Stimulated activated CD8-positive, alpha-beta memory T cell treated with anti-CD3 and anti-CD28 coated beads, Interleukin-12 subunit alpha, Interleukin-12 subunit beta, amount 100 ng/mL, for 24 hours (primary cell): Measurements from ENCODE around the gene NCAPG2.
A peak's percentile ranks its signal among the peaks of the same experiment; 100 is the strongest.
"Not testable (repeated sequence)": the region's sequence is repeated elsewhere in the genome, so short reads cannot be mapped to it uniquely, and the experiment has no call there.

Source experiments
- DNase-seq: peaks from one replicate; pipeline ENCODE4 v3.0.0-alpha.2; 2020; ENCODE audit errors: extremely low read depth

The NCAPG2 gene

GRCh38 chr7:158666966-158667678 is 37.5 kb downstream of the NCAPG2 start:
- DNase-seq = not testable (repeated sequence)

DNA sequence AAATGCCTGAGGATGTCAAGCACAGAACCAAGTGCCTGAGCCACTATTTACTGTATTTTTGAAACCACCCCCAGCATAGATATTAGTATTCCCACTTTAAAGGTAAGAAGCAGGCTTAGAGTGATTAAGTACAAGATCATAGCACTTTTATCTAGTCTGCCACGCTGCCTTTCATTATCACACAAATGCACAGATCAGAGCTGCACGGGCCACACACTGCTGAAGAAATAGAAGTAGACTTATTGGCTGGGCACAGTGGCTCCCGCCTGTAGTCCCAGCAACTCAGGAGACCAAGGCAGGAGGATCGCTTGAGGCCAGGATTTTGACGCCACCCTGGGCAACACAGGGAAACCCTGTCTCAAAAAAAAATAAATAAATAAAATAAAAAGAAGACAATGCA is 38.2 kb downstream of the NCAPG2 start:
- DNase-seq = no peak

DNA sequence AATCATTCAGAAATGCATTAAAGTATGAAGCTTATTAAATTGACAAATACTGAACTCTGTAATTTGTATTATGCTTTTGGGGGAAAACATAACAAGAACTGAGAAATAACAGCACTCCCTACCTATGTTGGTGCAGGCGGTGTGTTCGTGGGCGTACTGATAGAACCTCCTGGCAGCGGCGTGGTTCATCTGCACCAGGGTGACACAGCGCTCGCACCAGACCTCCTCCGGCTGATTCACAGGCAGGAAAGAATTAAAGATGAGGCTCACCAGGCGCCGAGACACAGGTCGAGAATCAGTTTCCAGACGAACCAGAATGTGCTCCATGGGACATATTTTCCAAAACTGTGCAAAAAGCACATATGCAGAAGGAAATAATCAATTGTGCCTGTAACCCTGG is 40.2 kb downstream of the NCAPG2 start:
- no peak for DNase-seq

DNA sequence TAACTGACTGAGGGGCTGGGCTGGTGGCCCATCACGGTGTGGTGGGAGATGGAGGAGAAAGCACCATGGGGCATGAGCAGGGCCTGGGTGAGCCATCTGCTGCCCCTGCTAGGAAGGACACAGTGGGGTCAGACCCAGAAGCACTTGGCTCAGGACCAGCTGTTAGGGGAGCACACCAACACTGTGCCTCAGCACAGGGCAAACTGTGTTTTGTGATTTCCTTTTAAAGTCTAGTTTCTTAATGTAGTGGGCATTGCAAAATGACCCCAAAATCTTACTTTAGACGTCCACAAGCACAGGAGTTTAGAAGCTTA is 41.2 kb downstream of the NCAPG2 start:
- DNase-seq = no peak

DNA sequence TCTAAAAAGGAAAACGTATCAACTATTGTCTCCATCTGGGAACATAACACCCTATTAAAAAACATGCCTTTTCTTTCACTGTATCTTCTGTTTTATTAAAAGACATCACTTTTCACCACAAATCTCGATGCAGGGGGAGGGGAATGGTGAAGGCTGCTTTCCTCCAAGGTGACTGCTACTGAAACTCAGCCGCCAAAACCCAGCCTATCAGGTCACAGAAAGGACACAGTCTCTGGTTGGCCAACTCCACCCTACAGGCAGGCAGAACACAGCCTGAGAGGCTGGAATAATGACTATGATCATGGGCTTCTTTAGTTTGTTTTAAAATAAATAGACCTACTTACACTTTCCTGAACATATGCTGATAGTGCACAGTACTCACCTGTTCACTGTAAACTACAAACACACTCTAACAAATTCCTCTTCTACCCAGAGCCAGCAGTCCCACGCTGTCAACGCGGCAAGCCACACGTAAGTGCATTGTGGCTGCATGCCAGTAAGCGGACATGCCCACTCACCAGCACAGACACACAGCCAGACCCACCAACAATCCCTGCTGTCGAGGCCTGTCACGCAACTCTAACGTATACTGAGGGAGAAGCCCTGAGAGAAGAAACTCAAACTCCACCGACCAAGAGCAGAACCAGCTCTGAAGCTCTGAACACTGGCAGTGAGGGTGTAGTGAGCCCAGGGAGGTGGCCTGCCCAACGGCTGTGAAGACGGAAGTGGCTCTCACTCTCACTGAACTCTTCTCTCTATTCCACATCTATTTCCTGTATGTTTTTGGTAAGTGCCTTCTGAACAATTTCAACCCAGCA is 41.8 kb downstream of the NCAPG2 start:
- DNase-seq = no peak

DNA sequence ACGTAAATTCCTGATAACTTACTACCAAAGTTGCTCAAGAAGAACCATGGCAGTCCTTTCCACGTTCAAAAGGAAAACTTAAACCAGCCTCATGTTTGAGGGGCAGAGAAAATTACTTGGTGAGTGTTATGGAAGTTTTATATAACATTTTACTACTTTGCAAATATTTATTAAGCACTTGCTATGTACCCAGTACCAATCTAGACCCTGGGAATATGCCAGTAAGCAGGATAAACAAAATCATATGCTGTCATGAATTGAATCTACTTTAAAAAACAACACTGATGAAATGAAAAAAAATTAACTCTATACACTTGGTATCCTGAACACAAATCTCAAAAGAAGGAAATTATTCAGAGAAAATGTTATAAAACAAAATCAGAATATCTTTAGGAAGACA is 46.1 kb downstream of the NCAPG2 start:
- DNase-seq = no peak

GRCh38 chr7:158657189-158657746 is 47.3 kb downstream of the NCAPG2 start:
- no peak for DNase-seq

GRCh38 chr7:158655931-158656441 is 48.6 kb downstream of the NCAPG2 start:
- DNase-seq = peak; percentile 25

DNA sequence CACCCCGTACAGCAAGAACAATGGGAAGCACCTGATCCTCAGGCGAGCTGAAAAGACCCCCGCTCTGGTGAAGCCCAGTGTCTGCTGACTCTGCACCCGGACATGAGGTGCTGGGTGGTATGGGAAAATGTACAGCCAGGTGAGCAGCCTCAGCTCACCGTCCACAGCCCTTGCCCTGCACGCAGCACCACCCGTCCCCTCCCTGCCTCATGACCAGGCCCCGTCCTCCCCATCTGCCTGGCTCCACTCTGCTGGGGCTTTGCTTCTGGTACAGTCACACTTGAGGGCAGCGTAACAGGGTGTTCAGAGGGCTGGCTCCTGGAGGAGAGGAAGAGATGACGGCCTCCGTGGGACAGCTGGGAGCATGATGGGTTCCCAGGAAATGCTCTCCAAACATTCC is 49.1 kb downstream of the NCAPG2 start:
- no peak for DNase-seq

DNA sequence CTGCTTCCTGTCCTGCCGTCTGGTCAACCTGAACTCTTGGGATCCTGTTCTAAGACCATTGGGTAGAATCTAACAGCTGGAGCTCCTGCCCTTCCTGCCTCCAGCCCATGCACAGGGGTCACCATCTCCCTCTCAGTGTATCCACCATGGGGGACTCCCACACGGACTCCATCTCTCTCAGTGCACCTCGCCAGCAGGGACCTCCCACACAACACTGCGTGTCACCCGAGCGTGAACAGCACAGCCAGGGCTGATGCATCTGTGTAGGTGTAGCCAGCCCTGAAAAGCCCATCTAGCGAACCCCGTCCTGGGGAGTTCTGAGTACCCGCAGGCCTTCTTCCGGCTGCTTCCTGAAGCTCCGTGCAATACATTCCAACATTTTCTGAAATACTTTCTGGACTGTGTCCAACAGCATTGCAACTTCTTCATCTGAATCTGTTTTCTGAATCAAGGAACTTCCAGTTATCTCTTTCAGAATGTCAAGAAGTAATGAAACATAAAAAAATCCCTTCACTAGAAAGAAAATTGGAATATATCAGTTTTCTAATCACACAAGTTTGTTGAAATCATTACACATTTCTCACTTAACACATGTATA is 52.5 kb downstream of the NCAPG2 start:
- DNase-seq = no peak

- no peak for DNase-seq
Observed at GRCh38 chr7:158650821-158651225, 53.8 kb downstream of the NCAPG2 start.

- DNase-seq = no peak
Observed at GRCh38 chr7:158649279-158649678, 55.3 kb downstream of the NCAPG2 start.

DNA sequence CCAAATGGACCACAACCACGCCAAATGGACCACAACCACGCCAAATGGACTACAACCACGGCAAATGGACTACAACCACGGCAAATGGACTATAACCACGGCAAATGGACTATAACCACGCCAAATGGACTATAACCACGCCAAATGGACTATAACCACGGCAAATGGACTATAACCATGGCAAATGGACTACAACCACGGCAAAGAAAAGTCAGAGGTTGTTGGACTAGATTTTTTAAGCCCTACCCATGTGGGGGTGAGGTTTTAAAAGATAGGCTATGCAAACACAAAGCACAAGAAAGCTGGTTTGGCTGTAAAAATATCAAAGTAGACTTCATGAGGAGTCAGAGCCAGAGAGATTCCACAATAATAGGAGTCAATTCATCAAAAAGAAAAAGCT is 55.8 kb downstream of the NCAPG2 start:
- DNase-seq = no peak

- DNase-seq = no peak
Observed at GRCh38 chr7:158648168-158648567, 56.4 kb downstream of the NCAPG2 start.

- no peak for DNase-seq
Observed at GRCh38 chr7:158647475-158647792, 57.2 kb downstream of the NCAPG2 start.

- no peak for DNase-seq
Observed at GRCh38 chr7:158646766-158647474, 57.7 kb downstream of the NCAPG2 start.

- no peak for DNase-seq
Observed at GRCh38 chr7:158645842-158646241, 58.8 kb downstream of the NCAPG2 start.

- no peak for DNase-seq
Observed at GRCh38 chr7:158642149-158642548, 62.5 kb downstream of the NCAPG2 start.

DNA sequence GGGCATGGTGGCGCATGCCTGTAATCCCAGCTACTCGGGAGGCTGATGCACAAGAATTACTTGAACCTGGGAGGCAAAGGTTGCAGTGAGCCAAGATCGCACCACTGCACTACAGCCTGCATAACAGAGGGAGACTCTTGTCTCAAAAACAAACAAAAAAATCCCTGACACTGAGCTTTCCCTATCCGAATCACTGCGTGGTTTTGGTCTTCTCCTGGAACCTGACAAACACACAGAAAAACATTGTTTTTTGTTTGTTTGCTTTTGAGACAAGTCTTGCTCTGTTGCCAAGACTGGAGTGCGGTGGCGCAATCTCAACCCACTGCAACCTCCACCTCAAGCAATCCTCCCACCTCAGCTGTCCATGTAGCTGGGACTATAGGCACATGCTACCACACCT is 66.6 kb downstream of the NCAPG2 start:
- DNase-seq = no peak

GRCh38 chr7:158633055-158633956 is 71.3 kb downstream of the NCAPG2 start:
- DNase-seq = no peak

DNA sequence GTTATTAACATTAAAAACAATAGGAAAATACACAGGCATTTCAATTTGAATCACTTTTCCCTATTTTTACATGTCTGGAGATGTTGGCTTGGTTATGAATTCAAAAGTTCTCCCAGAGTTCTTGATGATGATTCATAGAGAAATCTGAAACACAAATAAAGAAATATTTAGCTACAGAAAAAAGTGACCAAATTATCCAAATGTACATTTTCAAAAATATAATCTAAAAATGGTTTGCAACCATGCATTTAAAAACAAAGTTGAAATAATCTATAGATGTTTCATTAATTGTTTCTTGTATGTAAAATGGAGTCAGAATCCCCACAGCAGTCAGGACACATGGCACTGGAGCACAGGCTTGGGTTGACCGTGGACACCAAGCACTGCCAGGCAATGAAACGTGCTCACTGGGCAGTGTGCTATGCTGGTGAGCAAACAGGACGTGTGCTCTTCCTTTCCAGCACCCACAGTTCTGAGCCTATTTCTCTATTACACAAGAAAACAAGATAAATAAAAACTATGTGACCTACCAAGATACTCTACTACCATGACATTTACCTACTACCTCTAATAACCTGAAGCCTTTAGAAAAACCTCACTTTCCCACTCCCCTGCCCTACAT is 72.9 kb downstream of the NCAPG2 start:
- DNase-seq = no peak
